Posterior cingulate gyrus (tissue), 11 donors: ENCODE measurements around the gene BCHE.

Experiments
- DNase-seq, 10 donors: peaks; one replicate each; pipeline versions ENCODE4 v3.0.0 to v3.0.0-alpha.2; 2020 to 2021; ENCODE audit warnings: mixed read lengths in 3 of 10
- intact Hi-C: fragments of 100-400 bp; cut with DNase I; formaldehyde crosslinking; loops from one replicate; pipeline ENCODE4 v1.15.1; 2023

The BCHE gene

GRCh38 chr3:165754219-165755007 is 82.8 kb downstream of the BCHE start:
- no peak for DNase-seq
- intact Hi-C loops = no loop called here

GRCh38 chr3:165753560-165753959 is 83.7 kb downstream of the BCHE start:
- intact Hi-C loops = no loop called here
- no peak for DNase-seq

DNA sequence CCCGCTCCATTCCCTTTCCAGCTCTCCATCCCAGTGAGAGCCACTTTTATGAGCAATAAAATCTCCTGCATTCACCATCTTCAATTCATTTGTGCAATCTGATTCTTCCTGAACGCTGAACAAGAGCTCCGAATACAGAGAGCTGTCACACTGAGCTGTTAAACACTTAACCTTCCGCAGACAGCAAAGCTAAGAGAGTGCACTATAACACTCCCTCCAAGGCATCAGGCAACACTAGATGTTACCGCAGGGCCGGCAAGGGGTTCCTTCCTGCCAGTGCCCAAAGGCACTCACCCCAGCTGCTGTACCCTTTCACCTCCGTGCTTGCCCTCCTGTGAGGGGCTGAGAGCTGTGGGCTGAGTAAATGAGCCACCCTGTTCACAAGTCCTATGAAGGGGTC is 85.6 kb downstream of the BCHE start:
- intact Hi-C loops = no loop called here

DNA sequence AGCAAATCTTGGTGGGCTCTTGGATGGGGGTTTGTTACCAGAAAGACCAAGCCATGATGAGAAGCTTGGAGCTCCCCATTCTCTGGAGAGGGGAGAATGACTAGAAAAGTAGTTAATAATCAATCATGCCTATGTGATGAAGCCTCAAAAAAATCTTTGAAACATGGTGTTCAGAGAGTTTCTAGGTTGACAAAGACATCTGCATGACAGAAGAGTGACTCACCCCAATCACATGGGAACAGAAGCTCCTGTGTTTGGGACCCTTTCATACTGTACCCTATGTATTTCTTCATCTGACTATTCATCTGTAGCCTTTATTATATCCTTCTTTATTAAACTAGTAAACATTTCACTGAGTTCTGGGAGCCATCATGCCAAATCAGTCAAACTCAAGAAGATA is 87.4 kb downstream of the BCHE start:
- intact Hi-C loops = no loop called here
- DNase-seq = no peak

More for the DNA sequence above, 85.6 kb downstream of the BCHE start:
- no peak for DNase-seq

GRCh38 chr3:165749241-165749640 is 88.0 kb downstream of the BCHE start:
- DNase-seq = no peak
- intact Hi-C loops = no loop called here

- DNase-seq = no peak
- intact Hi-C loops = no loop called here
These were observed 89.1 kb downstream of the BCHE start for GRCh38 chr3:165748094-165748493.

GRCh38 chr3:165746874-165747273 is 90.3 kb downstream of the BCHE start:
- intact Hi-C loops = no loop called here
- DNase-seq = no peak

DNA sequence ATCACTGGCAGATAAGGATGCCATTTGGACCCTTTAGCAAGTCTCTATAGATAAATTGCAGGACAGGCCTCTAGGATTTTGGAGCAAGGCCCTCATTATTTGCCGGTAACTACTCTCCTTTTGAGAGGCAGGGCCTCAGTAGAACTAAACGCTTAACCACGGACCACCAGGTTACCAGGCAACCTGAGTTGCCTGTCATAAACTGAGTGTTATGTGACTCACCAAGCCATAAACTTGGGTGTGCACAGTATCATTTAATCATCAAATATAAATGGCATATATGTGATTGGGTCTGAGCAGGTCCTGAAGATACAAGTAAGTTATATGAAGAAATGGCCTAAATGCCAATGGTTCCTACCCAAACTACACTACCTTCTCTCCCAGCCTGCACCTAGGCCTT is 93.2 kb downstream of the BCHE start:
- intact Hi-C loops = no loop called here

GRCh38 chr3:165742351-165742750 is 94.9 kb downstream of the BCHE start:
- intact Hi-C loops = no loop called here

More for the DNA sequence above, 93.2 kb downstream of the BCHE start:
- no peak for DNase-seq

GRCh38 chr3:165729756-165730155 is 107.5 kb downstream of the BCHE start:
- no peak for DNase-seq
- intact Hi-C loops = no loop called here

More at GRCh38 chr3:165742351-165742750, 94.9 kb downstream of the BCHE start:
- no peak for DNase-seq

- intact Hi-C loops = no loop called here
- peak in 1 of 10 donors; percentile 62 for DNase-seq
These were observed 108.3 kb downstream of the BCHE start for GRCh38 chr3:165728924-165729323.

DNA sequence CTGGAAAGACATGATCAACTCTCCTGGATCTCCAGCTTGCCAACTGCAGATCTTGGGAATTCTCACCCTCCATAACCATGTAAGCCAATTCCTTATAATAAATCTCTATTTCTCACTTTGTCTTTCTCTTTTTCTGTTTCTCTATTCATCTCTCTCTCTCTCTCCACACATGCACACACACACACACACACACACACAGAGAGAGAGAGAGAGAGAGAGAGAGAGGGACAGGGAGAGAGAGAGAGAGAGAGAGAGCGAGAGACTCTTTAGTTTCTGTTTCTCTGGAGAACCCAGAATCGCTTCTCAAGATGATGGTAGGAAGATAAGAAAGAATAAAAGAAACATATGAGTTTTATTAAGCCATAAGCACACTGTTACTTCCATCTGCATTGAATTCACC is 111.9 kb downstream of the BCHE start:
- DNase-seq = no peak
- intact Hi-C loops = no loop called here
